AML-193 (cell line): ENCODE results near the gene CADM4.

Experiments
- DNase-seq, 2 experiments: peaks; one replicate each; lab custom pipeline; 2025; lab: John Stamatoyannopoulos, UW

The CADM4 gene

DNA sequence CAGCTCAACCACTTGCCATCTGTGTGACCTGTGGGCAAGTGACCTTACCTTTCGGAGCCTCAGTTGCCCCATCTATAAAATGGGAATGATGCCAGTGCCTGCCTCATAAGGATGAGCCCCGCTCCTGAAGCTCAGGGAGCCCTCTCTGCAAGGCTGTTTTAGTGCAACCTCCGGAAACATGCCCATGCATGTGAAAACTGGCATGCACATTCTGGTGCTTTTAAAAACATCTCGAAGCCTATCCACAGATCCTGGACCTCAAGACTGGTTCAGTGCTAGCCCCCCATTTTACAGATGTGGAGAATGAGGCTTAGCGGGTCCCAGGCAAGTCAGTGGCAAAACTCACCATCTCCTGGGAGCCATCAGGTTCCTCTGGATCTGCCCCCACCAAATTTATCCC is 5.6 kb downstream of the CADM4 start:
- no peak for DNase-seq

DNA sequence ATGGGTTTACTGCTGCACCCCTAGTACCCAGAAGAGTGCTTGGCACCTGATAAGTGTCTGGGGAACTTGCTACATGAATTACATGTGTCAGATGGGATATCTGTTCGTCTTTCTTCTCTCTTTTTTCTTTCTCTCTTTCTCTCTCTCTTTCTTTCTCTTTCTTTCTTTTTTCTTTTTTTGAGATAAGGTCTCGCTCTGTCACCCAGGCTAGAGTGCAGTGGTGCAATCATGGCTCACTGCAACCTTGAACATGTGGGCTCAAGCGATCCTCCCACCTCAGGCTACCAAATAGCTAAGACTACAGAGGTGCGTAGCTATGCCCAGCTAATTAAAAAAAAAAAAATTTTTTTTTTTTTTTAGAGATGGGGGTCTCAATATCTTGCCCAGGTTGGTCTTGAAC is 6.1 kb downstream of the CADM4 start:
- no peak for DNase-seq

DNA sequence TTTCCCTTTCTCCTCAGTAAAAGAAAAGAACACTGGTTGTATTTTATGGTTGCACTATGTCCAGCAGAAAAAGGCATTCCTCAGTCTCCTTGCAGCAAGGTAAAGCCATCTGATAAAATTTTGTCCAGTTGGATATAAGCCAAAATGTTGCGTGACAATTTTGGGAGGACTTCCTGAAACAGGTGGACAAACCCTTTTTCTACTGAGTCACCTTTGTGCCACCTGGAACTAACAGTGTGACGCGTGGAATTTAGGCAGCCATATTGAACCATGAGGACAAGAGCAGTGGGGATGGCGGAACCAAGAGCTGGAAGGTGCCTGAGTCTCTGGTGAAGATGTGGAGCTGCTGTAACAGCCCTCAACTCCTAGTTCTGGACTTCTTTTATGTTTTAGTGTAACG is 8.2 kb downstream of the CADM4 start:
- DNase-seq, result no peak

DNA sequence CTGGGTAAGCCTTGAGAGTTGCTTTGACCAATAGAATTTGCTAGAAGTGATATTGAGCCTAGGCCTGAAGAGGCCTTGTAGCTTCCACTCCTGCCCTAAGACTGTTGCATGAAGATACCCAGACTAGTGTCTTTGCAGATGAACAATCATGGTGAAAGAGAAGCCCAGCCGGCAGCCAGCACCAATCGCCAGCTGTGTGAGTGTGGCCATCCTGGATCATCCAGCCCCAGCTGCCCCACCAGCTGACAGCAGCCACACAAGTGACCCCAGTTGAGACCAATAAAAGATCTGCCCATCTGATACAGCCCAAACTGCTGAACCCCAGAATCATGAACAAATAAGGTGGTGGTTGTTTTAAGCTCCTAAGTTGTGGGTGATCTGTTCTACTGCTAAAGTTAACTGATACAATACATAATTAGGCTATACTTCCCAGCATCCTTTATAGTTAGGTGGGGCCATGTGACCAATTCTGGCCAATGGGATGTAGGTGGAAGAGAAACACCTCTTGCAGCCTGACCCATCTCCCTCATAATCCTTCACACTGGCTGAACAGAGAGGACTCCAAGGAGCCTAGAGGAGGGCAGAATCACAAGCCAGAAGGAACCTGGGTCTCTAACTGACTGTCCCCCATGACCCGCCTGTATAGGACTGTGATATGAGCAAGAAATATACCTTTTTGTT is 10.9 kb downstream of the CADM4 start:
- DNase-seq, result no peak

DNA sequence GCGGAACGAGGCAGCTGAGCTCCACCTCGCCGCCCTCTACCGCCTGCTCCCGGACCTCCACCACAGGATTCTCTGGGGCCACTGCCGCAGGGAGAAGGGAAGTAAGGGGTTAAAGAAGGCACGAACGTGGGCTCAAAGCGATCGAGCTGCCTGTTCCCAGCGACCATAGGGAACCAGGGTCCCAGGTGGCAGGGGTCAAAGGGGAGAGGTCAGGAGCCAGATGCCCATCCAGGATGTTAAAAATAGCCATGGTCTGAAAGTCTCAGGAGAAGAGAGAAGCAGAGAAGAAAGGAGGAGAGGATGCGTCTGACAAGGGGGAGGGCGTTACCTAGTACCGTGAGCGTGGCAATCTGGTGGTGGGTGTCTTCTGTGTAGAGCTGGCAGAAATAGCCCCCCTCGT is 12.8 kb downstream of the CADM4 start:
- no peak for DNase-seq

DNA sequence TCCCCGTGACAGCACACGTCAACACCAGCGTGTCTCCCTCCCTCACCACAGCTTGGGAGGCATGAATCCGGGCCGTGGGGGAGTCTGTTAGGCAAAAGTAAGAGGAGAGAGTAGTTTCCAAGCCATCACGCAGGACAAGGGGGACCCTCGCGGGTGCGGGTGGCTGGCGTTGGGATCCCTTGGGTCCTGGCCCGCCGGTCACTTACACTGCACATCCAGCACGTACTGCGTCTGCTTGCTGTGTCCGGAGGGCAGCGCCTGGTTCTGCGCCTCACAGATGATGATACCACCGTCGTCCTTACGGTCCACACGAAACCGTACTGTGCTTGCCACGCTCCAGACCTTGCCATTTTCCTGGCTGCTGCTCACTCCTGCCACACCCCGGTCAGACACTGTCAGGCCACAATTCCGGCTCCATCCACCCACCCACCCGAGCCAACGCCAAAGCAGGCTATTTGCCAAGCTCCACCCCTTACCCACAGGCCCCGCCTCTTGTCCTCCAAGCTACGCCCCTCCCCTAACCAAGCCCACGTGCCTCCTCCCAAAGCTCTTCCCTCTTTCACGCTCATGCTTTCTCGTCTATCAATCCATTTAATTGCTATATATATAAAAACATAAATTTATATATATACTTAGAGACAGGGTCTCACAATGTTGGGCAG is 13.6 kb downstream of the CADM4 start:
- no peak for DNase-seq

DNA sequence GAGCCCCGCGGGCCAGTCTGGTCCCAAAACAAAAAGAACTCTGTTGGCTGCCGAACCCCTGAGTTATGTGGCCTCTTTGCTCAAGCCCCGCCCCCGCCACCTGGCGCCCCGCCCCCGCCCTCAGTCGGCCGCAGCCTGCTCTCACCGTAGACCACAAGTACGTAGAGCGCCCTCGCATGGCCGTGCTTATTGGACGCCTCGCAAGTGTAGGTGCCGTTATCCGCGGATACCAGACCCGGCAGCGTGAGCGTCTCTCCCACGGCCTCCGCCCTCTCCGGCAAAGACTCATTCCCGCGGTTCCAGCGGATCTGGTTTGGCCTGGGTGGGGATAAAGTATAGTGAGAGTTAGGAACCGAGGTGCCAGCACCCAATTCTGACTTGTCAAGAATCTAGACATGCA is 14.7 kb downstream of the CADM4 start:
- DNase-seq, result no peak

DNA sequence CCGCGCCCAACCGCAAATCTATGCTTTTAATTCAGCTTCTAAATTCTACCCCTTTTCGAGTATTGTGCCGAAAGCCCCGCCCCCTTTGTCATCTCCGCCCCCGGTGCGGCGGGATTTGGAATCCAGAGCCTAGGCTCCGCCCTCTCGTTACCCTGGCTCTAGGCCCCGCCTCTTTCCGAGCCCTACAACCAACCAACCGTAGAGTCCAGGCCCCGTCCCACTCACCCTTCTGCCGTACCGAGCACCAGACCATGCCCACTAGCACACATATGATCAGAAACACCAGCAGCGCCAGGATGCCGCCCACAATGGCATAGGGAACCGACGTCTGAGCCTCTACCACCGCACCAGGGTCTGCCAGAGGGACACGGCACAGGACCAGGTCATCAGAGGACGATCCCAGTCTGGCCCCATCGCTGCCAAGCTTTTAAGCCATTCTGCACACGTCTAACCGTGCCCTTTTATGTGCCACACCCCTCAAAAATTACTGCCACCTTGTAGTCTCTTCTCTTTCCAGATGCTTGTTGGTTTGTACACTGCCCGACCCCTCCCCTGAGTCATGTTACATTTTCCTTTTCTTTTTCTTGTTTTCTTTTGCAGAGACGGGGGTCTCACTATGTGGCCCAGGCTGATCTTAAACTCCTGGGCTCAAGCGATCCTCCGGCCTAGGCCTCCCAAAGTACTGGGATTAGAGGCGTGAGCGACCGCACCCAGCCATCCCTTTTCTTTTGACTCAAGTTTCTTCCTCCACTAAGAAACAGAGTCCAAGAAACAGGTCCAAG is 15.6 kb downstream of the CADM4 start:
- no peak for DNase-seq

DNA sequence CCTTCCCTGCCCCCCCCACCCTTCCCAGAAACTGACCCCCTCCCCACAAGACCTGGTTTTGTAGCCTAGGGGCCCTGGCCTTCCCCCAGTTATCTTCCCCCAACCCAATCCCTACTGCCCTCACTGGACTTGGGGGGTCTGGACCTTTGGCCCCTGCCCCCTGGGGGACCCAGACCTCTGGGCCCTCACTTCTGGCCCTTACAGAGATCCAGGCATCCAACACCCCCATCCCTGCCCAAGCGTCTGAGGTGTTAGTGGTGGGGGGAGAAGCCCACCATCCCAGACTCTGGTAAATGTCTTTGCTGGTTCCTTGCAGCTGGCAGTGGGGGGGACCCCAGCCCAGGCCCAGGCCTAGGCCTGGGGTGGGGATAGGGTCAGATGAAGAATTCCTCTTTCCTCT is 16.7 kb downstream of the CADM4 start:
- no peak for DNase-seq

DNA sequence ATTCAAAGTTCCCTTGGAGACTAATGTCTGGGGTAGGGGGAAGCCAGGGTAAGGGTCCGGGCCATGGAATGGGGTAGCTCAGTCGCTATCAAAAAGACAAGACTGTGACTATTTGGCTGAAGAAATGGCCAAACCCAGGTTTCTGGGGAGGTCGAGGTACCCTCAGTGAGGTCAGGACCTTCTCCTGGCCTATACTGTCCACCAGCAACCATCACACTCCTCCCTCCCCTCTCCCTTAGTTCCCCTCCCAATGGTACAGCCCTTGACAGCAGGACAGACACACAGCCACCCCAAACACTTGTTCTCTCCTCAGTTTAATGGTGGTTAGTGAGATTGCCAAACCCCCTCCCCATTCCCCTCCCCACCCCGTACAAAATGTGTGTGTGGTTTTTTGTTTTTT is 17.6 kb downstream of the CADM4 start:
- DNase-seq, result no peak

DNA sequence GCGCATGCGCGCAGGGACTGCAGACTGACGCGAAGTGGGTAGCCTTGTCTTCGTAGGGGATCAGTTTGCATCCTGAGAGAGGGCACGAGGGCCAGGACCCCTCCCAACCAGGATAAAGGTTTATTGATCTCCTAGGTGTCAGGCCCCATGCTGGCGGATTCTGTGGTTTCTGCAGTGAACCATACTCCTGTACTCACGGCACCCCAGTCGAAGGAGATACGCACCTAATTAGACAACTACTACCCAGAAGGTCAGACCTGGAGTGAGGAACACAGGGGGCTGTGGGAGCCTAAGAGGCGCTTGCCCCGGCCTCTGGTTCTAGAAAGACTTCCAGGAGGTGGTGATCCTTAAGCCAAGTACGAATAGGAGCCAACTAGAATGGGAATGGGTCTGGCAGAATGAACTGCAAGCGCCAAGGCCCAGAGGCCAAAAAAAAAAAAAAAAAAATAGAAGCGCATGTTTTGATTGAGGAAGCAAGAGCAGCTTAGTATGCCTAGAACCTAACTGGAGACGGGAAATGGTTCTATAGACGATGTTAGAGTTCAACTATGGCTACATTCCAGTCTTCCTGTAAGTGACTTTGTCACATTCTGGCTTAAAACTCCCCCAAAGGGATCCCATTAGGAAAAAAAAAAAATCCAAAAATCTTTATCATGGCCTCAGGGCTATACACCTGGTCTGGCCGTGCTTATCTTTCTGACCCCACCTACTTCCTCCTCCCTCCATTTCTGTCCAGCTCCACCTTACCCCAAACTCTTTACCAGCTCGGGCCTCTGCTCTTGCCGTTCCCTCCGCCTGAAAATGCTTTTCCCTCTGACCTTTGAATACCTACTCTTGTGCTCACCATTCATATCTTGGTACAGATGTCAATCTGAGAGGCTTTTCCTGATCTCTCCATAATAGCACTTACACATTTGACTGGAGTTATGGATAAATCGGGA is 19.3 kb downstream of the CADM4 start:
- DNase-seq, result no peak

DNA sequence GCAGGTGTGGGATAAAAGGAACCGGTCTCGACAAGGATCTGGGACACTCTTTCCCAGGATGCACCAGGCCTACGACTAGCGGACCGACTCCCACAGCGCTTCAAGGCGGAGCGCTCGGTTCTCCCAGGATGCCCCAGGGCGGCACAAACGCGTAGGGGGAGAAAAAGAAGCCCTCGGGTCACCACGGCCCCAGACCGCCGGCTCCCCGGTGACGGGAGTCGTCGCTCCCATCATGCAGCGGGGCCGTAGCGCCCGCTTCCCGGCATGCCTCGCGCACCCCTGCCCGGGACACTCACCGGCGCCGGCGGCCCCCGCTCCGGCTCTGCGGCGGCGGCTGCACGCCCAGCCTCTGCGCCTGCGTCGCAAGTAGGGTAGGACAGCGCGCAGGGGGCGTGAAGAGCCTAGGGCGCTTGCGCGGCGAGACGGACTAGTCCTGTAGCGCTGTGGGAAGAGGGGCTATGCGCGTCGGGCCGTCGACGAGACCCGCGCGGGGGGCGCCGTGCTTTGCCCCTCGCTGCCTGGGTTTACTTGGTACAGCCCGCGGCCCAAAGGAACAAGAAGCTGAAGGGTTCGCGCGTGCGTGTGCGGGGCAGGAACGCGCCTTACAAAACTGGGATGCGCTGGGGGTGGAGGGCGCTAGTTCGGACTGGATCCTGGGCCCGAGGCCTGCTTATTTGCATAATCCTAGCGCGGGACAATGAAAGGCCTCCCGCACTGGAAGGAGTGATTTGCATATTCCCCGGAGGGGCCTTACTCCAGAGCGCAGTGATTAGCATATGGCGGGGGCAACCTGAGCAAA is 20.2 kb downstream of the CADM4 start, which contains the start of gene ZNF428:
TSS of gene ZNF428 (minus strand) at position 368 of the 799 bp plus-strand sequence. CDS start 5,325 bp downstream, outside the sequence.
- peak; percentile 76 to 79 for DNase-seq

DNA sequence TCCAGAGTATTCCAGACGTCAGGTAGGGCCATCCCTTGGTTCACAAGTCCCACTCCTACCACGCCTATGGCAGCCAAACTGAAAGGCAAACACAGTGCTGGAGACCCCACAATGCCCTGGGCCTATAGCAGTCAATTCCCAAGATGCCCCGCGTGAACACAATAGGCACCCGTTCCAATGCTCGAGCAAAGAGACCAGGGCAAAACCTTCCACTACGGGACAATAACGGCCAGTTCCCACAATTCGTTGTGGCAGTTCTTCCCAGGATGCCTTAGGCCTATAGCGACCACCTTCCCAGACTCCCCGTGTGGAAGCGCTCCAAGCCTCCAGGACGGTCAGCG is 20.8 kb downstream of the CADM4 start:
- peak; percentile 54 to 60 for DNase-seq

DNA sequence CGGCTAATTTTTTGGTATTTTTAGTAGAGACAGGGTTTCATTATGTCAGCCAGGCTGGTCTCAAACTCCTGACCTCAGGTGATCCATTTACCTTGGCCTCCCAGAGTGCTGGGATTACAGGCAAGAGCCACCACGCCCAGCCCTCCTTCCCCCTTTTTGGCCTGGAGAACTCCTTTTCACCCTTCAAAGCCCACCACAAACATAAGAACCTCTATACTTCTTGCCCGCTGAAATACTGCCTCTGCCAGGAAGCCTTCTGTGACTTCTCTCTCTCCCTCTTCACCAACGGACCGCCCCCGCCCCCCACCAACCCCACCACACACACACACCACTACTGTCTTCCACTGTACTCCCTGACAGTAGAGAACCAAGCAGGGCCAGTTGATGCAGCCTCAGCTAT is 22.7 kb downstream of the CADM4 start:
- no peak for DNase-seq

DNA sequence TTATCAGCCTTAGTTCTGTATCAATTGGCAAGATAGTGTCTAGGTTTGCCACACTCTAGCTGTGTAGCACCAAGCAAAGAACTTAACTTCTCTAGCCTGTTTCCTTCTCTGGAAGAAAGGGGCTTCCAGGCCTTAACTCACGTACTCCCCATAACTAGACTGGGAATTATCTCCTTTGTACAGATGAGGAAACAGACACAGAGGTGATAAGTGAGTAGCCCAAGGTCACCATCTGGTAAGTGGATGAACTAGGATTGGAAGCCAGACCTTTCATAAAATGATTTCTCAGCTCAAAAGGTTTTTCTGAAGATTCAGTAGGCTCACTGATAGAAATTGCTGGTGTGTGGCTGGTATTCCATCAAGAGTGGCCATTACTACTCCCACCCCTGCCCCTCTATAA is 23.3 kb downstream of the CADM4 start:
- no peak for DNase-seq

DNA sequence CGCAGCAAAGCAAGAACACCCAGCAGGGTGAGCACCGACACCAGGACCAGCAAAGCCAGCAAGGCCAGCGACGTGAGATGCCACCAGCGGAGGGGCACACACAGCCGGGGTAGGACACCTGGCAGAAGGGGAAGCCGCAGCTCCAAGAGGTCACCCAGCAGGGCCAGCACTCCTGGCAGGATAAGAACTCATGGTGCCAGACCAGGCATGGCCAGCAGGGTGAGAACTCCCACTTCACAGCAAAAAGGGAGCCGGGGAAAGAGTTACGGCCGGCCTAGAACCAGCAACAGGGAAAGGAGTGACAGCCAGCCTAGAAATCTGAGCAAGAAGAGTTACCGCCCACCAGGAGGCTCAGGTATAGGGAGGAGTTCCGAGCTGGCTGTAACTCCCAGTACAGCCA is 27.3 kb downstream of the CADM4 start:
- no peak for DNase-seq

DNA sequence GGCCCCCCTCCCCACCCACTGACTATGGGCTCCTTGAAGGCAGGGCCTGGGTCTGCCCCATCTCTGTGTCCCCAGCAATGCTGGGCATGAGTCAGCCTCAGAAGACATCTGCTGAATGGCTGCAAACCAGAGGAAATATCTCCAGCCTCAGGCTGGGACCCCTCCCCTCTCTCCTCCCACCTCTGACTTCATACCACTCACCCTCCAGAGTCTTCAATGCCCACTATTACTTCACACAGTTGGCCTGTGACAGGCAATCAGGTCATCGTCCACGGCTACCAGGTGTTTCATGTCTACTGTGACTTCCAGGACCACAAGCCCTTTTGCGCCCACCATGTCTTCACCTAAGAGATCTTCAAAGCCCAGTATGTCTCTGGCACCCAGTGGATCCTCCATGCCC is 27.9 kb downstream of the CADM4 start, which contains the start of gene SRRM5:
TSS of gene SRRM5 (plus strand) at position 301 of the 400 bp plus-strand sequence. CDS start at position 335, 34 bp downstream.
- DNase-seq, result no peak

DNA sequence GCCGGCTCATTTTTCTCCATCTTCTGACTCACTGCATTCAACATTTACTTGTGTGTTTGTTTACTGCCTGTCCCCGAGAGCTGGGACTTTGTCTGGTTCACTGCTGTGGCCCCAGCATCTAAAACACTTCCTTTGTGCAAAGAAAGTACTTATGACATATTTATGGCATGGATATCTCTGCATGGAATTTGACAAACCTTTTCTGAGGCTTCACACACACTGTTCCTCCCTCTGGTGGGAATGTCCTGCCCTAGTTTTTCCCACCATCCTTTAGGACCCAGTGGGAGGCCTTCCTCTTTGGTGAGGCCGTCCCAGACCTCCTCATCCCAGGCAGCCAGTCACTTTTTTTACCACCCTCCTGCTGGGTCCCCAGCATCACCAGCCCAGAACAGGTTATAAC is 29.2 kb downstream of the CADM4 start:
- no peak for DNase-seq

DNA sequence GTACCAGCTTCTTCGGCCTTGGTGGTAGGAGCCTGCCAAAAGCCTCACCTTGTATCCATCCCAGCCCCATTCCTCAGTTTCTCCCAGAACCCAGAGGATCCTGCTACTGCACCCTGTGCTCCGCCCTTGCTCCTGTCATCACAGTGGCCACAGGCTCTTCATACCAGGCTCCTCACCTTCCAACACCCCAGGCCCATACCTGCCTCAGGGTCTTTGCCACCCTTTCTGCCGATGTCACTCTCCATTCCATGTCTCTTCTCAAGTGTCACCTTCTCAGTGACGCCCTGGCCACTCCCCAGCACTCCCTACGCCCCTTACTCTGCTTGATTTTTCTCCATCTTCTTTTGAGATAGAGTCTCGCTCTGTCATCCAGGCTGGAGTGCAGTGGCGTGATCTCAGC is 29.8 kb downstream of the CADM4 start:
- DNase-seq, result no peak

DNA sequence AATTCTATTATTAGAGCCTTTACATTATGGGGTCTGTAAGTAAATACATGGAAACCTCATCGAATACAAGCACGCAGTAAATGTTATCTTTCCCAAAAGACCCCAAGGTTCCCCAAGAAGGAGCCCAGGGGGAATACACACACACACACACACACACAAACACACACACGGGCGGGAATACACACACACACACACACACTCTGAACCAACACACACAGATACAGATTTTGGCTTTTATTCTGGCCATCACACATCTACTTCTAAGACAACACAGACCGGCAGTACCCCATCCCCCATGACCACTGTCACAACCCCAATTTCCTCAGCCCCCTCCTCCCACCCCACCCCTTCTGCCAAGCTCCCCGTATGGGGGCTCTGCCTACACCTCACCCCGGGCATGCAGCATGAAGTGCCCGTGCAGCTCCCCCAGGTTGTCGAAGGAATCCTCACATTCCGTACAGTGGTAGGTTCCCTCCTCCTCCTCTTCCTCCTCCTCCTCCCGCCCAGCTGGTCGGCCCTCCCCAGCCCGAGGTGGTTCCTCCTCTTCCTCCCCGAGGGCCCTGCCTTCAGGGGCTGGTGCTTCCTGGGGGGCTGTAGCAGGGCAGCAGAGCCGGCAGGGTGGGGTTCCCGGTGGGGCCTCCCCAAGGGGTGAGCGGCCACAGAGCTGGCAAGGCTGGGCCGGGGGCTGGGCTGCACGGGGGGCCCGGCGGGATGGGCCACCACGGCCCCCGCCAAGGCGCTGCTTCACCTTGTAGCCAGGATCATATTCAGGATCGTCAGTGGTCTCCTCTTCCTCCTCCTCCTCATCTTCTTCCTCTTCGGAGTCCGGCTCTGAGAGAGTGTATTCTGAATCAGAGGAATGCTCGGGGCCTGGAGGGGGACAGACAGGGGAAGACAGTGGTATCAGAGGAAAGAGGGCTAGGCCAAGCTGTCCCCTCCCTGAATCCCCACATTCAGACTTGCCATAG is 32.1 kb downstream of the CADM4 start:
- no peak for DNase-seq
